Skin epidermis (tissue), 12 donors: ENCODE results near the gene STX1A.
"Not testable (repeated sequence)": the region's sequence is repeated elsewhere in the genome, so short reads cannot be mapped to it uniquely, and the experiment has no call there.

Source experiments
- H3K27ac ChIP-seq, 21 experiments: fragments of 200-600 bp; sonication (generic) in 11 of 21; one replicate each; pipeline ENCODE4 v1.5.0; 2020; ENCODE audit warnings: mild to moderate bottlenecking in 3 of 21, inconsistent platforms in 2 of 21, moderate library complexity in 2 of 21
- H3K4me3 ChIP-seq, 7 experiments: fragments of 200-600 bp; sonication (generic) in 2 of 7; one replicate each; pipeline ENCODE4 v1.5.0; 2020; ENCODE audit warnings: inconsistent platforms in 2 of 7, mild to moderate bottlenecking in 2 of 7, moderate library complexity in 1 of 7

Gene STX1A

GRCh38 chr7:73737491-73738219 is 18.2 kb upstream of the STX1A start:
- peak overlapping the region; percentile 59 to 94 (median 80) for H3K4me3 ChIP-seq
- H3K27ac ChIP-seq: peak overlapping the region in 16 of 21 experiments; percentile 45 to 92 (median 82)

GRCh38 chr7:73736885-73737284 is 17.4 kb upstream of the STX1A start:
- Histone ChIP-seq H3K4me3 (no peak overlapping the region), H3K27ac (no peak overlapping the region)

GRCh38 chr7:73735528-73735905 is 16.0 kb upstream of the STX1A start:
- peak overlapping the region in 8 of 21 experiments; percentile 5 to 71 (median 52) for H3K27ac ChIP-seq
- no peak overlapping the region for H3K4me3 ChIP-seq

GRCh38 chr7:73734619-73735527 is 15.4 kb upstream of the STX1A start:
- Histone ChIP-seq H3K4me3 (no peak overlapping the region), H3K27ac (peak overlapping the region in 13 of 21 experiments; percentile 5 to 71 (median 51))

- Histone ChIP-seq H3K4me3 (no peak overlapping the region), H3K27ac (no peak overlapping the region)
Observed at GRCh38 chr7:73732397-73732796, 12.9 kb upstream of the STX1A start.

- Histone ChIP-seq H3K4me3 (no peak overlapping the region), H3K27ac (no peak overlapping the region)
Observed at GRCh38 chr7:73730485-73730884, 11.0 kb upstream of the STX1A start.

- Histone ChIP-seq H3K4me3 (no peak overlapping the region), H3K27ac (no peak overlapping the region)
Observed at GRCh38 chr7:73728551-73728950, 9.1 kb upstream of the STX1A start.

GRCh38 chr7:73727952-73728351 is 8.5 kb upstream of the STX1A start:
- Histone ChIP-seq H3K4me3 (no peak overlapping the region), H3K27ac (no peak overlapping the region)

- H3K4me3 ChIP-seq: no peak overlapping the region
- H3K27ac ChIP-seq: no peak overlapping the region
Observed at GRCh38 chr7:73726083-73726466, 6.6 kb upstream of the STX1A start.

GRCh38 chr7:73723813-73724212 is 4.3 kb upstream of the STX1A start:
- H3K27ac ChIP-seq: no peak overlapping the region
- H3K4me3 ChIP-seq: no peak overlapping the region

GRCh38 chr7:73722785-73723184 is 3.3 kb upstream of the STX1A start:
- Histone ChIP-seq H3K27ac (no peak overlapping the region), H3K4me3 (no peak overlapping the region)

GRCh38 chr7:73722182-73722581 is 2.7 kb upstream of the STX1A start:
- not testable (repeated sequence) for H3K4me3 ChIP-seq, H3K27ac ChIP-seq

GRCh38 chr7:73721377-73721817 is 1.9 kb upstream of the STX1A start:
- no peak overlapping the region for H3K27ac ChIP-seq
- H3K4me3 ChIP-seq: no peak overlapping the region

- not testable (repeated sequence) for H3K27ac ChIP-seq, H3K4me3 ChIP-seq
Observed at GRCh38 chr7:73720443-73720842, 974 bp upstream of the STX1A start.

GRCh38 chr7:73719806-73720169 is 319 bp upstream of the STX1A start:
- Histone ChIP-seq H3K4me3 (peak overlapping the region in 5 of 7 experiments; percentile 14 to 82 (median 74)), H3K27ac (no peak overlapping the region)

- H3K27ac ChIP-seq: peak overlapping the region in 13 of 21 experiments; percentile 25 to 78 (median 62)
- H3K4me3 ChIP-seq: peak overlapping the region; percentile 46 to 82 (median 74)
Observed at GRCh38 chr7:73718438-73718881, 1.0 kb downstream of the STX1A start.

- peak overlapping the region in 6 of 7 experiments; percentile 46 to 82 (median 74) for H3K4me3 ChIP-seq
- H3K27ac ChIP-seq: peak overlapping the region in 7 of 21 experiments; percentile 25 to 77 (median 62)
Observed at GRCh38 chr7:73717991-73718405, 1.5 kb downstream of the STX1A start.

GRCh38 chr7:73717025-73717807 is 2.3 kb downstream of the STX1A start:
- H3K4me3 ChIP-seq: peak overlapping the region in 1 of 7 experiments; percentile 74
- H3K27ac ChIP-seq: peak overlapping the region in 3 of 21 experiments; percentile 18 to 77 (median 62)

GRCh38 chr7:73716318-73716890 is 3.1 kb downstream of the STX1A start:
- H3K27ac ChIP-seq: no peak overlapping the region
- no peak overlapping the region for H3K4me3 ChIP-seq
